BJ (cell line): Measurements from ENCODE around the gene ARID4A. TPM values are rescaled to one million over a fixed set of nuclear protein-coding genes. Genes with fewer than 3 reads are reported as not detected.

Experiments used
- CTCF ChIA-PET: fragments of 350-600 bp; formaldehyde crosslinking; extraction: SDS; loops from one replicate; lab custom pipeline; 2021; ENCODE audit warnings: antibody characterized with exemption, inconsistent platforms; lab: Yijun Ruan, JAX
- POLR2A ChIA-PET: fragments of 300-600 bp; sonication (Branson Sonifier 250); formaldehyde crosslinking; extraction: SDS; loops from one replicate; lab custom pipeline; 2021; ENCODE audit warnings: antibody characterized with exemption; lab: Charles Lee
- DNase-seq: peaks from one replicate; pipeline ENCODE4 v3.0.0-alpha.2; 2011; ENCODE audit warnings: low read depth
- H3K27me3 ChIP-seq: 2 replicates; pipeline ENCODE4 v1.6.0; 2011; ENCODE audit warnings: low read length; ENCODE audit not compliant: control insufficient read depth, insufficient read depth
- H3K36me3 ChIP-seq: 2 replicates; pipeline ENCODE4 v1.5.1; 2011; ENCODE audit warnings: low read length; ENCODE audit not compliant: control insufficient read depth, insufficient read depth
- H3K4me3 ChIP-seq: 2 replicates; pipeline ENCODE4 v1.5.1; 2011; ENCODE audit warnings: low read depth, mild to moderate bottlenecking, control low read depth, low read length
- CTCF ChIP-seq: IDR thresholded peaks from 2 replicates; pipeline ENCODE4 v1.5.1; 2011; ENCODE audit warnings: low read depth, mild to moderate bottlenecking, control low read depth, inconsistent platforms, low read length, moderate library complexity; ENCODE audit not compliant: insufficient read depth
- polyA plus RNA-seq: library from polyadenylated mRNA; depleted of rRNA; stranded (reverse); fragments of >200 nt; gene quantifications from 2 replicates; pipeline ENCODE4 v1.2.3, GENCODE V29; 2011

Gene ARID4A
- polyA plus RNA-seq, 1 experiment: 3.3 TPM

GRCh38 chr14:58390830-58391229, 92.5 kb downstream of the ARID4A start:
- no peak for DNase-seq
- no peak for TF ChIP-seq CTCF
- H3K4me3 ChIP-seq: no peak overlapping the region
- CTCF ChIA-PET: interaction anchor here (1.0 kb wide), 1 partner anchor 10 kb away, joined by 3 read pairs; no protein-coding TSS in a partner anchor
- POLR2A ChIA-PET: no interaction called here
- no peaks in the 10 kb centered on the region for H3K36me3 ChIP-seq
- no peaks in the 10 kb centered on the region for H3K27me3 ChIP-seq

- CTCF ChIA-PET: interaction anchor here (0.7 to 2.9 kb wide), 9 partner anchors 9 to 287 kb away, joined by 3 to 19 read pairs (median 6); no protein-coding TSS in a partner anchor
- POLR2A ChIA-PET: no interaction called here
- Histone ChIP-seq H3K4me3 (peak overlapping the region; percentile 45), H3K36me3 (no peaks in the 10 kb centered on the region), H3K27me3 (no peaks in the 10 kb centered on the region)
- DNase-seq: no peak
- no peak for TF ChIP-seq CTCF
Measured at GRCh38 chr14:58395562-58395811, 97.1 kb downstream of the ARID4A start.

- H3K27me3 ChIP-seq: no peaks in the 10 kb centered on the region
- no peak for TF ChIP-seq CTCF
- ChIA-PET POLR2A (no interaction called here), CTCF (interaction anchor here (0.6 to 2.9 kb wide), 12 partner anchors 9 to 288 kb away, joined by 3 to 19 read pairs (median 6); partner anchors contain the start of genes KIAA0586 and TIMM9)
- H3K4me3 ChIP-seq: peak within 1 kb of the TSS; percentile 45
- no peak for DNase-seq
- H3K36me3 ChIP-seq: no peaks in the 10 kb centered on the region
Measured at GRCh38 chr14:58395812-58396788, 97.7 kb downstream of the ARID4A start, which contains the start of gene TOMM20L. Gene TOMM20L (plus strand): TSS chr14:58395930. CDS start chr14:58395958, 28 bp downstream.

- ChIA-PET POLR2A (no interaction called here), CTCF (interaction anchor here (2.0 to 2.9 kb wide), 2 partner anchors 9 to 289 kb away, joined by 10 to 19 read pairs; no protein-coding TSS in a partner anchor)
- no peak overlapping the region for H3K4me3 ChIP-seq
- no peaks in the 10 kb centered on the region for H3K36me3 ChIP-seq
- no peak for TF ChIP-seq CTCF
- no peaks in the 10 kb centered on the region for H3K27me3 ChIP-seq
- DNase-seq: no peak
Measured at GRCh38 chr14:58397156-58397555, 98.8 kb downstream of the ARID4A start.

- ChIA-PET CTCF (no interaction called here), POLR2A (no interaction called here)
- H3K27me3 ChIP-seq: no peaks in the 10 kb centered on the region
- no peak for DNase-seq
- no peaks in the 10 kb centered on the region for H3K36me3 ChIP-seq
- no peak overlapping the region for H3K4me3 ChIP-seq
- no peak for TF ChIP-seq CTCF
Measured at GRCh38 chr14:58398495-58398894, 100.1 kb downstream of the ARID4A start.
